IMR-90 (cell line): ENCODE data around the gene IPMK.

Source experiments
- CTCF ChIP-seq: conservative IDR thresholded peaks from 2 replicates; pipeline ENCODE4 v1.5.1; 2012; ENCODE audit warnings: mild to moderate bottlenecking, low read depth, low read length, improper control_type of control experiment
- POLR2A ChIP-seq: IDR thresholded peaks from 2 replicates; pipeline ENCODE4 v1.6.1; 2012; ENCODE audit warnings: mild to moderate bottlenecking, low read depth, low read length
- TF ChIP-seq, protein P1 (sequence below): fragments of 150-350 bp; IDR thresholded peaks from 2 replicates; pipeline ENCODE4 v1.6.1; 2017; ENCODE audit warnings: mild to moderate bottlenecking, antibody characterized with exemption, low read length, low read depth

DNA sequence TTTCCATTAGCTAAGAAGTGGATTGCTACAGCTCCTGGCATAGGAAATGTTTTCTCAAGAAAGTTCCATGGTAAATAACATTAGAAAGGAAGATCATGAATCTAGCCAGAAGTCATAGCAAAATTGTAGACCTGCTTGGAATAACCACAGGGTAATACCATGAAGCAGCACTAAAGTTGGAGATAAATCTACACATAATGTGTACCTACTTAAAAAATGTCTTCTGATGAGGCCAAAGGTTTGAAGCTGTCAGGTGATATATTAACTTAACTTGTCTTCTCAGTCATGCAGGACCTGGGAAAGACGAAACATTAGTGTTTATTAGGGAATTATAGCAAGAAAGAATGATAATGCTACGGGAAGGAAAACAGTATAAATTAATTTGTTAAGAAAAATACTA, 7.6 kb upstream of the IPMK start:
- TF ChIP-seq CTCF = no peak
- TF ChIP-seq, protein P1, sequence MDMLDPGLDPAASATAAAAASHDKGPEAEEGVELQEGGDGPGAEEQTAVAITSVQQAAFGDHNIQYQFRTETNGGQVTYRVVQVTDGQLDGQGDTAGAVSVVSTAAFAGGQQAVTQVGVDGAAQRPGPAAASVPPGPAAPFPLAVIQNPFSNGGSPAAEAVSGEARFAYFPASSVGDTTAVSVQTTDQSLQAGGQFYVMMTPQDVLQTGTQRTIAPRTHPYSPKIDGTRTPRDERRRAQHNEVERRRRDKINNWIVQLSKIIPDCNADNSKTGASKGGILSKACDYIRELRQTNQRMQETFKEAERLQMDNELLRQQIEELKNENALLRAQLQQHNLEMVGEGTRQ = no peak
- TF ChIP-seq POLR2A = no peak
